ENCODE measurements around the gene LMO2.
"Not testable (repeated sequence)": the region's sequence is repeated elsewhere in the genome, so short reads cannot be mapped to it uniquely, and the experiment has no call there.

Gene LMO2

GRCh38 chr11:33891714-33892327, at the start of gene LMO2:
Gene LMO2 (minus strand): TSS chr11:33892076. CDS start chr11:33869716, 22,360 bp downstream.
- no peak for DNase-seq (ENCODE audit: low read depth in 4 of 4, low spot score in 1 of 4)

- DNase-seq (ENCODE audit: low read depth in 4 of 4, low spot score in 1 of 4) = no peak
Measured at GRCh38 chr11:33940538-33940815, 48.6 kb upstream of the LMO2 start.

- no peak for DNase-seq (ENCODE audit: low read depth in 4 of 4, low spot score in 1 of 4)
Measured at GRCh38 chr11:33936725-33937604, 45.1 kb upstream of the LMO2 start.

GRCh38 chr11:33935461-33936456, 43.9 kb upstream of the LMO2 start:
- DNase-seq (ENCODE audit: low read depth in 4 of 4, low spot score in 1 of 4) = no peak

- no peak for DNase-seq (ENCODE audit: low read depth in 4 of 4, low spot score in 1 of 4)
Measured at GRCh38 chr11:33935005-33935404, 43.1 kb upstream of the LMO2 start.

- no peak for DNase-seq (ENCODE audit: low read depth in 4 of 4, low spot score in 1 of 4)
Measured at GRCh38 chr11:33934450-33934849, 42.6 kb upstream of the LMO2 start.

GRCh38 chr11:33933602-33934001, 41.7 kb upstream of the LMO2 start:
- no peak for DNase-seq (ENCODE audit: low read depth in 4 of 4, low spot score in 1 of 4)

GRCh38 chr11:33932721-33933120, 40.8 kb upstream of the LMO2 start:
- no peak for DNase-seq (ENCODE audit: low read depth in 4 of 4, low spot score in 1 of 4)

GRCh38 chr11:33931739-33932366, 40.0 kb upstream of the LMO2 start:
- DNase-seq (ENCODE audit: low read depth in 4 of 4, low spot score in 1 of 4) = not testable (repeated sequence)

GRCh38 chr11:33931067-33931466, 39.2 kb upstream of the LMO2 start:
- no peak for DNase-seq (ENCODE audit: low read depth in 4 of 4, low spot score in 1 of 4)

GRCh38 chr11:33930317-33931021, 38.6 kb upstream of the LMO2 start:
- no peak for DNase-seq (ENCODE audit: low read depth in 4 of 4, low spot score in 1 of 4)

- DNase-seq (ENCODE audit: low read depth in 4 of 4, low spot score in 1 of 4) = no peak
Measured at GRCh38 chr11:33928564-33928963, 36.7 kb upstream of the LMO2 start.

GRCh38 chr11:33926671-33927552, 35.0 kb upstream of the LMO2 start:
- no peak for DNase-seq (ENCODE audit: low read depth in 4 of 4, low spot score in 1 of 4)

- DNase-seq (ENCODE audit: low read depth in 4 of 4, low spot score in 1 of 4) = no peak
Measured at GRCh38 chr11:33924341-33924740, 32.5 kb upstream of the LMO2 start.

GRCh38 chr11:33923626-33924025, 31.8 kb upstream of the LMO2 start:
- DNase-seq (ENCODE audit: low read depth in 4 of 4, low spot score in 1 of 4) = no peak

GRCh38 chr11:33920838-33921613, 29.1 kb upstream of the LMO2 start:
- DNase-seq (ENCODE audit: low read depth in 4 of 4, low spot score in 1 of 4) = peak in 1 of 4 experiments; percentile 16

GRCh38 chr11:33919645-33920044, 27.8 kb upstream of the LMO2 start:
- DNase-seq (ENCODE audit: low read depth in 4 of 4, low spot score in 1 of 4) = no peak

GRCh38 chr11:33917402-33917801, 25.5 kb upstream of the LMO2 start:
- not testable (repeated sequence) for DNase-seq (ENCODE audit: low read depth in 4 of 4, low spot score in 1 of 4)

GRCh38 chr11:33916736-33917135, 24.9 kb upstream of the LMO2 start:
- DNase-seq (ENCODE audit: low read depth in 4 of 4, low spot score in 1 of 4) = no peak
